CD4-positive, CD25-positive, alpha-beta regulatory T cell (primary cell): ENCODE data around the gene RHOU. TPM values are rescaled to one million over a fixed set of nuclear protein-coding genes. Genes with fewer than 3 reads are reported as not detected.

Experiments used
- ATAC-seq, 2 donors: fragments of 150-1000 bp; cut with Tn5 transposase; one replicate each; pipeline ENCODE4 v1.10.0; 2021; ENCODE audit warnings: low read depth in 2 of 2, moderate number of reproducible peaks in 2 of 2, moderate library complexity in 1 of 2
- DNase-seq, 3 donors: peaks; one replicate each; pipeline versions ENCODE4 v3.0.0 to v3.0.0-alpha.2; 2012 to 2022; ENCODE audit warnings: mixed read lengths in 1 of 3
- H3K27ac ChIP-seq: one replicate; pipeline ENCODE4 v1.7.0; 2013; ENCODE audit warnings: mild to moderate bottlenecking, low read length; ENCODE audit not compliant: insufficient read depth, poor library complexity, severe bottlenecking
- H3K27me3 ChIP-seq: one replicate; pipeline ENCODE4 v1.7.0; 2013; ENCODE audit warnings: low read length; ENCODE audit not compliant: control insufficient read depth, insufficient read depth
- H3K36me3 ChIP-seq: one replicate; pipeline ENCODE4 v1.7.0; 2013; ENCODE audit warnings: mild to moderate bottlenecking, low read length, moderate library complexity; ENCODE audit not compliant: control insufficient read depth, insufficient read depth
- H3K4me1 ChIP-seq: 2 replicates; pipeline ENCODE4 v1.7.0; 2013; ENCODE audit warnings: mild to moderate bottlenecking, low read length; ENCODE audit not compliant: insufficient read depth, control insufficient read depth, poor library complexity, severe bottlenecking
- H3K4me3 ChIP-seq: one replicate; pipeline ENCODE4 v1.7.0; 2013; ENCODE audit warnings: low read depth, mild to moderate bottlenecking, low read length, moderate library complexity
- H3K9me3 ChIP-seq, 2 experiments: 1 replicate in 1 of 2; 2 replicates in 1 of 2; pipeline ENCODE4 v1.7.0; 2013; ENCODE audit warnings: low read length in 2 of 2, mild to moderate bottlenecking in 1 of 2, moderate library complexity in 1 of 2; ENCODE audit not compliant: control insufficient read depth in 2 of 2
- H3K27ac Mint-ChIP-seq, 3 donors: one replicate each; pipeline ENCODE4 v1.8.0; 2020 to 2022; ENCODE audit warnings: mild to moderate bottlenecking in 3 of 3, mixed read lengths in 3 of 3, moderate library complexity in 2 of 3
- H3K27me3 Mint-ChIP-seq: one replicate; pipeline ENCODE4 v1.8.0; 2022; ENCODE audit warnings: mild to moderate bottlenecking, mixed read lengths
- H3K36me3 Mint-ChIP-seq: one replicate; pipeline ENCODE4 v1.8.0; 2020; ENCODE audit warnings: mixed read lengths
- H3K4me1 Mint-ChIP-seq, 4 donors: one replicate each; pipeline ENCODE4 v1.8.0; 2020 to 2022; ENCODE audit warnings: mixed read lengths in 4 of 4, mild to moderate bottlenecking in 1 of 4
- H3K4me3 Mint-ChIP-seq, 4 donors: one replicate each; pipeline ENCODE4 v1.8.0; 2020 to 2022; ENCODE audit warnings: mild to moderate bottlenecking in 4 of 4, mixed read lengths in 4 of 4, moderate library complexity in 3 of 4
- H3K9me3 Mint-ChIP-seq, 7 donors: one replicate each; pipeline ENCODE4 v1.8.0; 2020 to 2022; ENCODE audit warnings: mixed read lengths in 7 of 7, mild to moderate bottlenecking in 3 of 7, moderate library complexity in 2 of 7
- polyA plus RNA-seq, 4 donors: library from polyadenylated mRNA; unstranded; fragments of 300-500 nt; fragmentation: Illumina TruSeq; gene quantifications; one replicate each; pipeline ENCODE4 v1.2.3, GENCODE V29; 2021
- total RNA-seq: library from RNA; stranded (reverse); gene quantifications from one replicate; pipeline ENCODE4 v1.2.3, GENCODE V29; 2022

The RHOU gene
- total and polyA plus RNA-seq, 5 donors from 2014 or later: 0.05 to 1.6 (median 0.15) TPM

GRCh38 chr1:228697207-228698016, 37.9 kb upstream of the RHOU start:
- Mint-ChIP-seq H3K9me3 (peaks cover 0 to 4% (median 0%) of the 10 kb centered on the region in 7 donors), H3K27me3 (peaks cover 41% of the 10 kb centered on the region), H3K27ac (no peak overlapping the region), H3K36me3 (no peaks in the 10 kb centered on the region), H3K4me1 (peaks cover 0 to 4% (median under 1%) of the 10 kb centered on the region in 4 donors), H3K4me3 (no peak overlapping the region)
- DNase-seq (no peak), ATAC-seq (no peak)
- no peaks in the 10 kb centered on the region for H3K4me1 ChIP-seq
- H3K4me3 ChIP-seq: no peak overlapping the region
- H3K27me3 ChIP-seq: peaks cover 9% of the 10 kb centered on the region
- peaks cover 3 to 4% of the 10 kb centered on the region in 2 experiments for H3K9me3 ChIP-seq
- H3K36me3 ChIP-seq: no peaks in the 10 kb centered on the region
- no peak overlapping the region for H3K27ac ChIP-seq

GRCh38 chr1:228698017-228698329, 37.3 kb upstream of the RHOU start:
- DNase-seq: no peak
- H3K4me1 ChIP-seq: no peaks in the 10 kb centered on the region
- peaks cover 0 to 9% (median 4%) of the 10 kb centered on the region in 7 donors for H3K9me3 Mint-ChIP-seq
- H3K27me3 ChIP-seq: peaks cover 9% of the 10 kb centered on the region
- H3K36me3 ChIP-seq: no peaks in the 10 kb centered on the region
- peaks cover 3 to 4% of the 10 kb centered on the region in 2 experiments for H3K9me3 ChIP-seq
- H3K4me1 Mint-ChIP-seq: peaks cover 0 to 4% (median under 1%) of the 10 kb centered on the region in 4 donors
- no peak overlapping the region for H3K27ac Mint-ChIP-seq
- no peak overlapping the region for H3K4me3 Mint-ChIP-seq
- H3K27me3 Mint-ChIP-seq: peaks cover 47% of the 10 kb centered on the region
- no peak overlapping the region for H3K27ac ChIP-seq
- no peak overlapping the region for H3K4me3 ChIP-seq
- ATAC-seq: no peak
- H3K36me3 Mint-ChIP-seq: no peaks in the 10 kb centered on the region

- no peak overlapping the region for H3K4me3 ChIP-seq
- DNase-seq (no peak), ATAC-seq (no peak)
- no peaks in the 10 kb centered on the region for H3K4me1 ChIP-seq
- peaks cover 0 to 9% (median 4%) of the 10 kb centered on the region in 7 donors for H3K9me3 Mint-ChIP-seq
- peaks cover 5% of the 10 kb centered on the region for H3K27me3 ChIP-seq
- H3K27ac Mint-ChIP-seq: no peak overlapping the region
- H3K27ac ChIP-seq: no peak overlapping the region
- H3K36me3 ChIP-seq: no peaks in the 10 kb centered on the region
- H3K4me3 Mint-ChIP-seq: no peak overlapping the region
- H3K36me3 Mint-ChIP-seq: no peaks in the 10 kb centered on the region
- no peaks in the 10 kb centered on the region for H3K4me1 Mint-ChIP-seq
- H3K27me3 Mint-ChIP-seq: peaks cover 31% of the 10 kb centered on the region
- peaks cover 3 to 4% of the 10 kb centered on the region in 2 experiments for H3K9me3 ChIP-seq
Observed at GRCh38 chr1:228702433-228702832, 32.8 kb upstream of the RHOU start.

GRCh38 chr1:228706305-228706704, 29.0 kb upstream of the RHOU start:
- Mint-ChIP-seq H3K4me3 (no peak overlapping the region), H3K4me1 (peaks cover 0 to 2% (median 0%) of the 10 kb centered on the region in 4 donors), H3K9me3 (peaks cover 0 to 9% (median 2%) of the 10 kb centered on the region in 7 donors), H3K36me3 (no peaks in the 10 kb centered on the region), H3K27me3 (peaks cover 18% of the 10 kb centered on the region), H3K27ac (no peak overlapping the region)
- Histone ChIP-seq H3K36me3 (no peaks in the 10 kb centered on the region), H3K27me3 (peaks cover 3% of the 10 kb centered on the region), H3K9me3 (peaks cover 3 to 4% of the 10 kb centered on the region in 2 experiments), H3K27ac (no peak overlapping the region), H3K4me3 (no peak overlapping the region), H3K4me1 (no peaks in the 10 kb centered on the region)
- DNase-seq: no peak
- ATAC-seq: no peak

GRCh38 chr1:228717081-228717480, 18.2 kb upstream of the RHOU start:
- Histone ChIP-seq H3K9me3 (no peaks in the 10 kb centered on the region), H3K36me3 (no peaks in the 10 kb centered on the region), H3K27me3 (peaks cover 5% of the 10 kb centered on the region), H3K27ac (no peak overlapping the region), H3K4me3 (no peak overlapping the region), H3K4me1 (no peaks in the 10 kb centered on the region)
- DNase-seq (no peak), ATAC-seq (no peak)
- H3K27ac Mint-ChIP-seq: no peak overlapping the region
- no peak overlapping the region for H3K4me3 Mint-ChIP-seq
- H3K36me3 Mint-ChIP-seq: peaks cover 3% of the 10 kb centered on the region
- H3K27me3 Mint-ChIP-seq: peaks cover 39% of the 10 kb centered on the region
- H3K9me3 Mint-ChIP-seq: peaks cover 0 to 1% (median 0%) of the 10 kb centered on the region in 7 donors
- no peaks in the 10 kb centered on the region for H3K4me1 Mint-ChIP-seq

- ATAC-seq: no peak
- H3K4me3 ChIP-seq: no peak overlapping the region
- H3K27ac Mint-ChIP-seq: no peak overlapping the region
Observed at GRCh38 chr1:228721407-228721806, 13.9 kb upstream of the RHOU start.

GRCh38 chr1:228723287-228723686, 12.0 kb upstream of the RHOU start:
- Histone ChIP-seq H3K36me3 (no peaks in the 10 kb centered on the region), H3K27ac (no peak overlapping the region), H3K27me3 (peaks cover 12% of the 10 kb centered on the region), H3K9me3 (no peaks in the 10 kb centered on the region), H3K4me3 (no peak overlapping the region), H3K4me1 (no peaks in the 10 kb centered on the region)
- Mint-ChIP-seq H3K36me3 (no peaks in the 10 kb centered on the region), H3K27me3 (peaks cover 35% of the 10 kb centered on the region), H3K4me3 (no peak overlapping the region), H3K4me1 (no peaks in the 10 kb centered on the region), H3K27ac (no peak overlapping the region), H3K9me3 (no peaks in the 10 kb centered on the region)
- DNase-seq (no peak), ATAC-seq (no peak)

More at GRCh38 chr1:228721407-228721806, 13.9 kb upstream of the RHOU start:
- no peaks in the 10 kb centered on the region for H3K9me3 Mint-ChIP-seq
- peaks cover 25% of the 10 kb centered on the region for H3K27me3 Mint-ChIP-seq
- H3K4me1 ChIP-seq: no peaks in the 10 kb centered on the region
- no peaks in the 10 kb centered on the region for H3K4me1 Mint-ChIP-seq
- no peaks in the 10 kb centered on the region for H3K36me3 Mint-ChIP-seq
- H3K9me3 ChIP-seq: no peaks in the 10 kb centered on the region
- H3K36me3 ChIP-seq: no peaks in the 10 kb centered on the region
- no peak for DNase-seq
- peaks cover 5% of the 10 kb centered on the region for H3K27me3 ChIP-seq
- no peak overlapping the region for H3K27ac ChIP-seq
- no peak overlapping the region for H3K4me3 Mint-ChIP-seq

GRCh38 chr1:228723921-228724320, 11.4 kb upstream of the RHOU start:
- Mint-ChIP-seq H3K4me1 (no peaks in the 10 kb centered on the region), H3K27ac (no peak overlapping the region), H3K36me3 (no peaks in the 10 kb centered on the region), H3K4me3 (no peak overlapping the region), H3K9me3 (no peaks in the 10 kb centered on the region), H3K27me3 (peaks cover 31% of the 10 kb centered on the region)
- Histone ChIP-seq H3K27me3 (peaks cover 12% of the 10 kb centered on the region), H3K27ac (no peak overlapping the region), H3K9me3 (no peaks in the 10 kb centered on the region), H3K4me3 (no peak overlapping the region), H3K4me1 (no peaks in the 10 kb centered on the region), H3K36me3 (no peaks in the 10 kb centered on the region)
- no peak for DNase-seq
- ATAC-seq: no peak
